Endothelial cell of umbilical vein (primary cell): ENCODE results near the gene HSH2D. TPM values are rescaled to one million over a fixed set of nuclear protein-coding genes. Genes with fewer than 3 reads are reported as not detected.

Source experiments
- BruUV-seq: library from RNA; stranded (reverse); fragments of 400-500 nt; replicated peaks from 2 replicates; lab custom pipeline; 2021; lab: Mats Ljungman, UMichigan
- CTCF ChIA-PET: fragments of 300-600, 350-600 bp; sonication (Branson Sonifier 250); formaldehyde crosslinking; loops from one replicate; lab custom pipeline; 2021; ENCODE audit warnings: antibody characterized with exemption, inconsistent platforms; lab: Charles Lee
- POLR2A ChIA-PET: fragments of 300-600, 350-600 bp; sonication (Branson Sonifier 250); formaldehyde crosslinking; loops from one replicate; lab custom pipeline; 2021; ENCODE audit warnings: antibody characterized with exemption, inconsistent platforms; lab: Charles Lee
- DNase-seq: peaks from one replicate; pipeline ENCODE4 v3.0.0-alpha.2; 2011; ENCODE audit warnings: low read depth, low spot score
- FAIRE-seq: peaks from 2 replicates; lab custom pipeline; 2011; peaks lifted over from hg19 to GRCh38; lab: Jason Lieb, UNC
- H2AFZ ChIP-seq: 2 replicates; pipeline ENCODE4 v1.6.0; 2012; ENCODE audit warnings: low read depth, low read length, control low read depth, inconsistent platforms
- H3K27ac ChIP-seq: 2 replicates; pipeline ENCODE4 v1.5.1; 2011; ENCODE audit warnings: low read depth, mild to moderate bottlenecking, control low read depth, low read length, moderate library complexity; ENCODE audit not compliant: insufficient read depth
- H3K27me3 ChIP-seq, 2 experiments: 2 replicates each; pipeline versions ENCODE4 v1.6.0 to v1.6.1; 2011; ENCODE audit warnings: low read length in 2 of 2, mixed read lengths in 1 of 2; ENCODE audit not compliant: control insufficient read depth in 2 of 2, insufficient read depth in 2 of 2
- H3K36me3 ChIP-seq, 2 experiments: 2 replicates in 1 of 2; 3 replicates in 1 of 2; pipeline ENCODE4 v1.5.1; 2011; ENCODE audit warnings: low read length in 2 of 2, mild to moderate bottlenecking in 1 of 2, moderate library complexity in 1 of 2; ENCODE audit not compliant: control insufficient read depth in 2 of 2, insufficient read depth in 2 of 2; ENCODE audit errors: extremely low read depth in 1 of 2
- H3K4me1 ChIP-seq: 3 replicates; pipeline ENCODE4 v1.5.1; 2011; ENCODE audit warnings: mild to moderate bottlenecking, low read length; ENCODE audit not compliant: control insufficient read depth, insufficient read depth; ENCODE audit errors: extremely low read depth
- H3K4me2 ChIP-seq: 2 replicates; pipeline ENCODE4 v1.6.1; 2011; ENCODE audit warnings: low read length, control low read depth, mixed read lengths; ENCODE audit not compliant: insufficient read depth
- H3K4me3 ChIP-seq, 3 experiments: fragments of 200-600 bp in 1 of 3; sonication (generic), shearing (Covaris generic) in 1 of 3; replicated peaks in 1 of 3; 2 replicates each; pipeline ENCODE4 v1.5.1; 2011 to 2016; ENCODE audit warnings: control low read depth in 3 of 3, low read length in 3 of 3, mild to moderate bottlenecking in 2 of 3, inconsistent platforms in 1 of 3, low read depth in 1 of 3, moderate library complexity in 1 of 3; ENCODE audit not compliant: insufficient read depth in 1 of 3
- H3K79me2 ChIP-seq: 2 replicates; pipeline ENCODE4 v1.6.0; 2012; ENCODE audit warnings: low read length, inconsistent platforms; ENCODE audit not compliant: control insufficient read depth, insufficient read depth
- H3K9ac ChIP-seq: replicated peaks from 2 replicates; pipeline ENCODE3; 2011; ENCODE audit warnings: low read length, control low read depth; ENCODE audit not compliant: insufficient read depth; ENCODE audit errors: extremely low read depth
- H3K9me1 ChIP-seq: replicated peaks from 3 replicates; pipeline ENCODE4 v1.6.0; 2011; ENCODE audit warnings: mild to moderate bottlenecking, low read length; ENCODE audit not compliant: control insufficient read depth, insufficient read depth; ENCODE audit errors: extremely low read depth
- H3K9me3 ChIP-seq: replicated peaks from 2 replicates; pipeline ENCODE4 v1.5.1; 2012; ENCODE audit warnings: low read length, inconsistent platforms; ENCODE audit not compliant: control insufficient read depth, insufficient read depth
- H4K20me1 ChIP-seq: replicated peaks from 2 replicates; pipeline ENCODE3; 2011; ENCODE audit warnings: mild to moderate bottlenecking, low read length; ENCODE audit not compliant: control insufficient read depth, insufficient read depth; ENCODE audit errors: extremely low read depth
- CTCF ChIP-seq, 2 donors: IDR thresholded peaks; 1 replicate in 1 of 2; 2 replicates in 1 of 2; pipeline ENCODE4 v1.5.1; 2011; ENCODE audit warnings: low read length in 2 of 2, mild to moderate bottlenecking in 2 of 2, moderate library complexity in 2 of 2, control low read depth in 1 of 2, inconsistent platforms in 1 of 2, low read depth in 1 of 2; ENCODE audit not compliant: insufficient read depth in 1 of 2; ENCODE audit errors: extremely low read depth in 1 of 2
- EZH2 ChIP-seq: IDR thresholded peaks from 2 replicates; pipeline ENCODE4 v1.6.1; 2012; ENCODE audit warnings: borderline replicate concordance, low read depth, mild to moderate bottlenecking, moderate library complexity, low read length, inconsistent platforms; ENCODE audit not compliant: severe bottlenecking
- FOS ChIP-seq: IDR thresholded peaks from 2 replicates; pipeline ENCODE4 v1.6.1; 2011; ENCODE audit warnings: mild to moderate bottlenecking, low read length, moderate library complexity, borderline replicate concordance; ENCODE audit not compliant: insufficient read depth
- GATA2 ChIP-seq: IDR thresholded peaks from 2 replicates; pipeline ENCODE4 v1.7.0; 2011; ENCODE audit warnings: low read depth, mild to moderate bottlenecking, moderate library complexity, mixed read lengths, low read length; ENCODE audit not compliant: insufficient read length, insufficient read depth
- JUN ChIP-seq: IDR thresholded peaks from 2 replicates; pipeline ENCODE4 v1.6.1; 2011; ENCODE audit warnings: borderline replicate concordance, low read depth; ENCODE audit not compliant: insufficient read length, insufficient read depth
- MAX ChIP-seq: IDR thresholded peaks from 2 replicates; pipeline ENCODE4 v1.6.1; 2011; ENCODE audit not compliant: insufficient read depth, insufficient read length
- MYC ChIP-seq: IDR thresholded peaks from one replicate; pipeline ENCODE4 v1.6.1; 2011; ENCODE audit warnings: mild to moderate bottlenecking, low read depth, low read length
- POLR2A ChIP-seq: IDR thresholded peaks from 2 replicates; pipeline ENCODE4 v1.6.1; 2012; ENCODE audit warnings: low read depth, mild to moderate bottlenecking, control low read depth, low read length
- POLR2AphosphoS5 ChIP-seq: IDR thresholded peaks from 2 replicates; pipeline ENCODE4 v1.6.1; 2012; ENCODE audit warnings: low read depth, mild to moderate bottlenecking, control low read depth, low read length, moderate library complexity; ENCODE audit not compliant: insufficient read depth
- dilution Hi-C: fragments of 300-500 bp; cut with MboI; formaldehyde crosslinking; loops from one replicate; pipeline ENCODE4 v1.15.0; 2019; ENCODE audit warnings: low sequenced_read_pairs; ENCODE audit not compliant: extremely low pct_ligation_motif_present
- intact Hi-C: fragments of 100-400 bp; cut with micrococcal nuclease; formaldehyde crosslinking; loops from one replicate; pipeline ENCODE4 v1.10.0; 2022
- polyA plus RNA-seq, 4 experiments: library from polyadenylated mRNA; depleted of rRNA in 3 of 4; stranded (reverse) in 3 of 4; unstranded in 1 of 4; fragments of >200 nt; gene quantifications; 2 replicates each; pipeline versions ENCODE4 v1.2.1 to v1.2.3, GENCODE V29; 2011 to 2012; ENCODE audit warnings: missing spikeins in 1 of 4
- total RNA-seq: library from RNA; stranded (reverse); gene quantifications from 2 replicates; pipeline ENCODE4 v1.2.3, GENCODE V29; 2021

HSH2D gene
- total and polyA plus RNA-seq, 2 donors (not counting 3 experiments of a cell fraction or from before 2014, with no cell fraction given) = not detected

GRCh38 chr19:16100524-16100923, 43.0 kb upstream of the HSH2D start:
- ChIA-PET CTCF (no interaction called here), POLR2A (no interaction called here)
- Histone ChIP-seq H3K9me1 (no peaks in the 10 kb centered on the region), H3K4me2 (no peak overlapping the region), H3K36me3 (peaks cover 35 to 36% of the 10 kb centered on the region in 2 experiments), H3K4me1 (peaks cover 7% of the 10 kb centered on the region), H2AFZ (no peak overlapping the region), H3K27ac (no peak overlapping the region), H3K79me2 (peaks cover 19% of the 10 kb centered on the region), H3K9ac (no peak overlapping the region), H4K20me1 (peaks cover 3% of the 10 kb centered on the region), H3K4me3 (no peak overlapping the region), H3K9me3 (no peaks in the 10 kb centered on the region), H3K27me3 (no peaks in the 10 kb centered on the region)
- dilution Hi-C loops = no loop called here
- intact Hi-C loops = no loop called here
- BruUV-seq = no TSS peak
- FAIRE-seq (no peak), DNase-seq (no peak)
- TF ChIP-seq MYC (no peak), POLR2A (no peak)

GRCh38 chr19:16104722-16105121, 38.8 kb upstream of the HSH2D start:
- POLR2A ChIA-PET = no interaction called here
- no peaks in the 10 kb centered on the region for H3K27me3 ChIP-seq
- intact Hi-C loops = no loop called here

More at GRCh38 chr19:16104722-16105121, 38.8 kb upstream of the HSH2D start:
- Histone ChIP-seq H3K9me3 (no peaks in the 10 kb centered on the region), H4K20me1 (no peaks in the 10 kb centered on the region), H3K27ac (no peak overlapping the region), H3K9me1 (no peaks in the 10 kb centered on the region), H3K4me3 (no peak overlapping the region), H3K4me1 (no peaks in the 10 kb centered on the region), H2AFZ (no peak overlapping the region), H3K79me2 (peaks cover 2% of the 10 kb centered on the region), H3K4me2 (no peak overlapping the region), H3K9ac (no peak overlapping the region), H3K36me3 (peaks cover 18 to 19% of the 10 kb centered on the region in 2 experiments)
- dilution Hi-C loops = no loop called here
- FAIRE-seq = no peak
- TF ChIP-seq POLR2AphosphoS5 (no peak), GATA2 (no peak), CTCF (IDR thresholded peaks at IDR 0.05; ENCODE audit: extremely low read depth in 1 of 2, insufficient read depth in 1 of 2, low read depth in 1 of 2, low read length in 2 of 2) (no peak), POLR2A (no peak), MYC (no peak), FOS (no peak), JUN (no peak), MAX (no peak), EZH2 (no peak)
- DNase-seq = no peak
- BruUV-seq = no TSS peak
- CTCF ChIA-PET = interaction anchor here (1.0 kb wide), 1 partner anchor 63 kb away, joined by 3 read pairs; no protein-coding TSS in a partner anchor
